SK-N-MC (cell line): Measurements from ENCODE around the gene BLOC1S2.

Source experiments
- EZH2 ChIP-seq: fragments of 200-600 bp; sonication (generic); IDR thresholded peaks from one replicate; pipeline ENCODE4 v1.6.1; 2017; ENCODE audit warnings: antibody characterized with exemption
- POLR2AphosphoS5 ChIP-seq: IDR thresholded peaks from 2 replicates; pipeline ENCODE4 v1.6.1; 2012; ENCODE audit warnings: mild to moderate bottlenecking, low read depth, low read length, borderline replicate concordance

DNA sequence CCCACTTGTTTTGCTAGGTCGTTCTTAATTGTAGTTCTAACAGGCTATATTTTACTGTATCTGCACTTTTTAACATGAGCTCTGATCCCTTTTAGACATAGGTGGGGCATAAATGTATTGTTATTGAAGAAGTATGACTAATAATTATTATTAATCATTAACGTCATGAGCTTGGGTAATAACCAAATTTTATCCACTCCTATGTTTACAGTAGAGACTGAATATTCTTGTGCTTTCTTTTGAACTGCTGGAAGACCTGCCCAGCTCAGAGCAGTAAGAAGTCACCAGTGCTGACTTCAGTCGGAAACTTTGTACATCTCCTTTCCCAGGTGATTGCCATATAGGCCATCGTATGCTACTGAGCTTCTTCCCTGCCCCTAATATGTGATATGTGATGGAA, 24.8 kb upstream of the BLOC1S2 start:
- TF ChIP-seq EZH2 = no peak
- TF ChIP-seq POLR2AphosphoS5 = no peak
